Esophagus squamous epithelium (tissue), 5 donors: ENCODE measurements around the gene FLT1. TPM values are rescaled to one million over a fixed set of nuclear protein-coding genes. Genes with fewer than 3 reads are reported as not detected.

Experiments
- DNase-seq: peaks from one replicate; lab custom pipeline; 2025; lab: John Stamatoyannopoulos, UW
- H3K27ac ChIP-seq, 4 donors: fragments of 200-600 bp; sonication (generic); one replicate each; pipeline ENCODE4 v1.5.1; 2016 to 2019; ENCODE audit warnings: mild to moderate bottlenecking in 1 of 4
- H3K27me3 ChIP-seq, 4 donors: fragments of 200-600 bp; sonication (generic); 1 replicate in 3 of 4; 2 replicates in 1 of 4; pipeline versions ENCODE4 v1.5.1 to v1.6.0; 2017 to 2021; ENCODE audit warnings: antibody characterized with exemption in 1 of 4
- H3K36me3 ChIP-seq, 3 donors: fragments of 200-600 bp; sonication (generic); one replicate each; pipeline ENCODE4 v1.5.1; 2016 to 2019
- H3K4me1 ChIP-seq, 3 donors: fragments of 200-600 bp; sonication (generic); one replicate each; pipeline ENCODE4 v1.5.1; 2017 to 2019
- H3K4me3 ChIP-seq, 4 donors: fragments of 200-600 bp; sonication (generic); 1 replicate in 3 of 4; 2 replicates in 1 of 4; pipeline ENCODE4 v1.5.1; 2016 to 2019; ENCODE audit warnings: mild to moderate bottlenecking in 2 of 4, moderate library complexity in 1 of 4
- H3K9me3 ChIP-seq, 3 donors: fragments of 200-600 bp; sonication (generic); one replicate each; pipeline ENCODE4 v1.5.1; 2016 to 2019
- CTCF ChIP-seq, 6 experiments: fragments of 450-650 bp in 4 of 6; fragments of 200-600 bp in 2 of 6; sonication (generic) in 2 of 6; IDR thresholded peaks; one replicate each; pipeline ENCODE4 v1.5.1; 2016 to 2019; ENCODE audit warnings: antibody characterized with exemption in 6 of 6, mild to moderate bottlenecking in 4 of 6, moderate library complexity in 4 of 6
- POLR2A ChIP-seq, 4 donors: fragments of 450-650 bp; IDR thresholded peaks; one replicate each; pipeline ENCODE4 v1.6.1; 2017; ENCODE audit warnings: antibody characterized with exemption in 4 of 4, mild to moderate bottlenecking in 4 of 4, moderate library complexity in 3 of 4
- WGBS, 2 donors: methylation state at CpG; one replicate each; pipeline ENCODE4 v1.1.5; 2018; 5-methylcytosine and 5-hydroxymethylcytosine counted together
- intact Hi-C: fragments of 100-400 bp; cut with DNase I; formaldehyde crosslinking; loops from one replicate; pipeline ENCODE4 v1.15.0; 2022
- total RNA-seq, 4 donors: library from RNA; depleted of rRNA; stranded (reverse); fragments of >200 nt; gene quantifications; one replicate each; pipeline ENCODE4 v1.1.0, GENCODE V29; 2016
- donor health status: DM: yes; HTN: yes; CAD: no.

The FLT1 gene
- total RNA-seq, 4 donors from 2014 or later: 2.1 to 16.4 (median 8.9) TPM

- TF ChIP-seq POLR2A (IDR thresholded peaks at IDR 0.05): no peak
- no peak for TF ChIP-seq CTCF (IDR thresholded peaks at IDR 0.05)
- WGBS, 2 donors: 37 to 61% methylated on average over 2 of the region's 2 CpGs
- no peaks in the 10 kb centered on the region for H3K9me3 ChIP-seq
- H3K27me3 ChIP-seq: no peaks in the 10 kb centered on the region
- intact Hi-C loops: no loop called here
- H3K36me3 ChIP-seq: no peaks in the 10 kb centered on the region
- H3K4me3 ChIP-seq: no peak overlapping the region
- DNase-seq: no peak
- peaks cover 0 to 4% (median 0%) of the 10 kb centered on the region in 3 donors for H3K4me1 ChIP-seq
- H3K27ac ChIP-seq: no peak overlapping the region
Observed at GRCh38 chr13:28358708-28359107, 136.2 kb downstream of the FLT1 start.

GRCh38 chr13:28357911-28358433 is 137.0 kb downstream of the FLT1 start:
- no peaks in the 10 kb centered on the region for H3K36me3 ChIP-seq
- DNase-seq: no peak
- TF ChIP-seq CTCF (IDR thresholded peaks at IDR 0.05): no peak
- TF ChIP-seq POLR2A (IDR thresholded peaks at IDR 0.05): no peak
- H3K4me3 ChIP-seq: no peak overlapping the region
- WGBS, 2 donors: 66 to 80% methylated on average over 3 to 4 of the region's 4 CpGs
- peaks cover 0 to 4% (median 0%) of the 10 kb centered on the region in 3 donors for H3K4me1 ChIP-seq
- no peak overlapping the region for H3K27ac ChIP-seq
- intact Hi-C loops: no loop called here
- no peaks in the 10 kb centered on the region for H3K27me3 ChIP-seq
- no peaks in the 10 kb centered on the region for H3K9me3 ChIP-seq

- no peaks in the 10 kb centered on the region for H3K9me3 ChIP-seq
- TF ChIP-seq POLR2A (IDR thresholded peaks at IDR 0.05) (no peak), CTCF (IDR thresholded peaks at IDR 0.05) (no peak)
- WGBS, 2 donors: 67 to 73% methylated on average over 7 to 8 of the region's 8 CpGs
- intact Hi-C loops: no loop called here
- no peak overlapping the region for H3K4me3 ChIP-seq
- no peak for DNase-seq
- H3K4me1 ChIP-seq: peaks cover 0 to 4% (median 0%) of the 10 kb centered on the region in 3 donors
- H3K27me3 ChIP-seq: no peaks in the 10 kb centered on the region
- no peaks in the 10 kb centered on the region for H3K36me3 ChIP-seq
- no peak overlapping the region for H3K27ac ChIP-seq
Observed at GRCh38 chr13:28357247-28357825, 137.6 kb downstream of the FLT1 start.

GRCh38 chr13:28356561-28357021 is 138.3 kb downstream of the FLT1 start:
- peaks cover 0 to 4% (median 0%) of the 10 kb centered on the region in 3 donors for H3K4me1 ChIP-seq
- no peaks in the 10 kb centered on the region for H3K27me3 ChIP-seq
- no peaks in the 10 kb centered on the region for H3K36me3 ChIP-seq
- WGBS, 2 donors: 63 to 66% methylated on average over 5 of the region's 5 CpGs
- intact Hi-C loops: no loop called here
- no peak overlapping the region for H3K27ac ChIP-seq
- TF ChIP-seq POLR2A (IDR thresholded peaks at IDR 0.05) (no peak), CTCF (IDR thresholded peaks at IDR 0.05) (no peak)
- H3K4me3 ChIP-seq: no peak overlapping the region
- no peaks in the 10 kb centered on the region for H3K9me3 ChIP-seq
- DNase-seq: no peak

- Histone ChIP-seq H3K9me3 (no peaks in the 10 kb centered on the region), H3K27ac (no peak overlapping the region), H3K27me3 (peaks cover 0 to 3% (median 0%) of the 10 kb centered on the region in 4 donors), H3K4me3 (no peak overlapping the region), H3K36me3 (no peaks in the 10 kb centered on the region), H3K4me1 (peaks cover 0 to 4% (median 0%) of the 10 kb centered on the region in 3 donors)
- WGBS, 2 donors: 45 to 54% methylated on average over 8 of the region's 8 CpGs
- intact Hi-C loops: no loop called here
- no peak for DNase-seq
- TF ChIP-seq CTCF (IDR thresholded peaks at IDR 0.05): no peak
- no peak for TF ChIP-seq POLR2A (IDR thresholded peaks at IDR 0.05)
Observed at GRCh38 chr13:28355822-28356371, 139.0 kb downstream of the FLT1 start.
